HG03280 (cell line): ENCODE results near the gene WDR90.
"Not testable (repeated sequence)": the region's sequence is repeated elsewhere in the genome, so short reads cannot be mapped to it uniquely, and the experiment has no call there.

Source experiments
- ATAC-seq: cut with Tn5 transposase; IDR thresholded peaks from one replicate; pipeline ENCODE4 v1.9.1; 2021; ENCODE audit warnings: mild to moderate bottlenecking, moderate library complexity; ENCODE audit not compliant: unreplicated experiment

Gene WDR90

DNA sequence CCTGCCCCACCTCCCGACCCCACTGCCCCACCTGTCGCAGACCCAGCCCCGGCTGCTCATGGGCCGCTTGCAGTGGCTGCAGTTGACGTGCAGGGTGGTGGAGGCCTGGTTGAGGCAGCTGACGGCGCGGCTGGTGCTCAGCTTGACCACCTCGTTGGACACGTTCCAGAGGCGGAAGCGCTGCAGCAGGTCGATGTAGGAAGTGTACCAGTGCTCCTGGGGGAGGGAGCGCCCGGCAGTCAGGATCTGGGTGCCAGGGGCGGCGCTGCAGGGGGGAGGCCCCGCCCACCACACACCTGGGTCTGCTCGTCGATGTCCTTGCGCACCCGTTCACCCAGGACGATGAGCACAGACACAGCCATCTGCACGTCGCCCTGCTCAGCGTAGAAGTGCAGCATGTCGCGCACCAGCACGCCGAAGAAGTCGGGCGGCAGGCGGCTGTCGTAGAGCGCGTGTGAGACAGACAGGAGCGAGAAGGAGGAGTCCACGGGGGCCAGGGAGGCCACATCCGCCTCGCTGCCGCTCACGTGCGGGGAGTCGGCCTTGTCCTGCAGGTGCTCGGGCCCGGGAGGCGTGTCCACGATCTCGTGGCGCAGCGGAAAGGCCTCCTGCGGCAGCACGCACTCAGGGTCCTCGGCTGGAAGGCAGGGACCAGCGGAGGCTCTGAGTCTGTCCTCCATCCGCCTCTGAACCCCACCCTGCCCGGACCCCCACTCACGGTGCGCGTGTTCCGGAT, 36.0 kb downstream of the WDR90 start:
- no peak for ATAC-seq

- ATAC-seq: no peak
Observed at GRCh38 chr16:685967-686366, 36.8 kb downstream of the WDR90 start.

DNA sequence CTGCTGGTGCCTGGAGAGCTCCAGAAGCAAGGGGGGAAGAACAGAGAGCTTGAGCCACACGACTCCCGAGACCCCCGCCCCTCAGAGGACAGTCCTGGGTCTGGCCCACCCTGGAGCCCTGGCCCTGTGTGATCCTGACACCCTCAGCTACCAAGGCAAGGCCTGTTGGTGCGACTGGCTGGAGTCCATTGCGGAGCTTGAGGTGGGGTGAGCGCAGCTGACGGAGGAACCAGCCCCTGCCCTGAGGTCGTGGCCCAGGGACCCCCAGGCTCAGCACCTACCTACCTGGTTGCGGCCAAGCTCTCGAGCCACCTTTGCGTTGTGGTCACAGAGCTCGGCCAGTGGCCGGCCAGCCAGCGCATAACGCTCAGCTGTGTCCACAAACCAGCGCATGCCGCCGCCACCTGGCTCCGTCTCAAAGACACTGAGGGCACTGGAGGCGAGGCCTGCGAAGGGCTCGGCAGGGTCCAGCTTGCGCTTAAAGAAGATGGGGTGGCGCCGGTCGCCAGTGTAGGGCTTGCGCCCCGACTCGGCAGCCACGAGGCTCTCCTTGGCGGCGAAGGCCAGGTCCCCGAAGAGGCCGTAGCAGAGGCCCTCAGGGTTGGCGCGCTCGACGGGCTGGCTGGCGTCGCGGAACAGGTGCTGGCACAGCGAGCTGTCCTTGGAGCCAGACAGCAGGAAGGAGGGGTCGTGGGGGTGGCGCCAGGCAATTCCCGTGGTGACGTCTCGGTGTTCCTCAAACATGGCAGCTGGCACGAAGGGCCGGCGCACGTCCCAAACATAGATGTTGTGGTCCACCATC, 37.5 kb downstream of the WDR90 start:
- ATAC-seq: no peak

- no peak for ATAC-seq
Observed at GRCh38 chr16:687499-687898, 38.3 kb downstream of the WDR90 start.

DNA sequence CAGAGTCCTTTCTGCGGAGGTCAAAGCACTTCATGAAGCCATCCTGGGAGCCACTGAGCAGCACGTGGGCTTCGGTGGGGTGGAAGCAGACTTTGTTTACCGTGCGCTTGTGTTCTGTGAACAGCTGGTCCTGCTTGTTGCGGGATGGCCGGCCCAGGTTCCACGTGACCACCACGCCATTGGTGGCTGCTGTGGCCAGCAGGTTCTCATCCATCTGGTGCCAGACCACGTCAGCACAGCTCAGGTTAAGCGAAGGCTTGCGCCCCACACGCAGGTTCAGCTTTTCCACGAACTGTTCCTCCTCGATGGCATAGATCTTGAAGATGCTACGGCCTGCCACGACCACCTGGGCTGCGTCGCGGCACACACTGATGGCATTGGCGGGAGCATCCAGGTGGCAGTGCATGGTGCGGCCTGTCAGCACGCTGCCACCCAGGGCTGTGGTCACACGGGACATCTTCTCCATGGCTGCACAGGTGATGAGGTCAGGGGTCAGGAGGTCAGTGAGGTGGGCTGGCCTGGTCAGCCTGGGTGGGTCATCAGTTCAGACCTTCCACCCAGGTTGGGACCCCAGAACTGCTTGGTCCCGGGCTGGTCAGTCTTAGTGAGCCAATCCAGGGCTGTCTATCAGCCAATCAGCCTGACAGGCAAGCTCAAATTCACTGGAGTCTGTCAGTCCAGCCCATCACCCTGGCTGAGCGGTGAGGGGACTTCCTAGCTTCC, 40.2 kb downstream of the WDR90 start:
- ATAC-seq: no peak

GRCh38 chr16:691242-691641, 42.1 kb downstream of the WDR90 start:
- ATAC-seq: not testable (repeated sequence)

DNA sequence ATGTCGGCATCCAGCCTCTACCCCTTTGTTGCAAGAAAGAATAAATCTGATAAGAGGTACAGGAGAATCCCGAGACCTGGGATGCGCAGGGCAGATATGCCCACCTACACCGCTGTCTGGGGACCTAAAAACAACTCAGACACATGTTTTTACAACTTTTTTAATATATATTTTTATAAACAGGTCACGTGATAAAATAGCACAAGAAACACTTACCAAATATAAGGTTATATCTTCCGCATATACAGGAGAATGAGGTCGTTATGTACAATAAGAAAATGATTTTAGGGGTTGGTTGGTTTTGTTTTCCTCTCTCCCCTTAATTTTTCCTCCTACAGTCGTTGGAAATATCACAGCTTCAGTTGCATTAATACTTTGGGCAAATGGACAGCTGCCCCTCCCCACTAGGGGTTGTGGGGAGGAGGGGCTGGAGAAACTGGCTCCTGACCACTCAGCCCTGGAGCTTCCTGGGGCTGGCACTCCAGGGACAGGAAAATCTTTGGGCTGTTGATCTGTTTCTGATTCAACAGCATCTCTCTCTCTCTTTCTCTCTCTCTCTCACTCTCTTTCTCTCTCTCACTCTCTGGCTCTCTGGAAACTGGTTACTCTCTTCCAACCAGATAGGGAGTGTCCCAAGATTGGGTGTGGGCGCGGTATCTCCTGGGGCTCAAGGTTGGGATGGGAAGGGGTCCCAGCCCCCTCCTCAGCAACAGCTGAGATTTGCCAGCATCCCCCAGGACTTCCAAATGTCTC, 43.4 kb downstream of the WDR90 start:
- ATAC-seq: no peak

DNA sequence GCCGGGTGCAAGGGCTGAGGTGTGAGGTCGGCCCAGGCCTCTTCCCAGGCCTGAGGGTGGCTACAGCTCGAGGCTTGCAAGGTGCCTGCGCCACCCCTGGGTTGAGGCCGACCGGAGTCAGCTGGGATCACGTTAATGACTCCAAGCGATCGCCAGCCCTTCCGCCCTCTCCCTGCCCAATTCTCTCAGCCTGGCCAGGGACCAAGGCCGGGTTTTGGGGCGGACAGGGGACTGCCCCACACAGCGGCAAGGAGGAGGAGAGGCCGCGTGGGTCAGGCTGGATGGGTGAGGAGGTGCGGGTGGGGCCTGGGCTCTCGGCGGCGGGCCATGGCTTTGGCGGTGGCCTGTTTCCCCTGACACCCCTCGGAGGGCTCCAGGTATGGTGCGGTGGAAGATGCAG, 44.2 kb downstream of the WDR90 start:
- no peak for ATAC-seq

GRCh38 chr16:693766-694165, 44.6 kb downstream of the WDR90 start:
- ATAC-seq: no peak

GRCh38 chr16:694187-694862, 45.2 kb downstream of the WDR90 start:
- ATAC-seq: no peak

DNA sequence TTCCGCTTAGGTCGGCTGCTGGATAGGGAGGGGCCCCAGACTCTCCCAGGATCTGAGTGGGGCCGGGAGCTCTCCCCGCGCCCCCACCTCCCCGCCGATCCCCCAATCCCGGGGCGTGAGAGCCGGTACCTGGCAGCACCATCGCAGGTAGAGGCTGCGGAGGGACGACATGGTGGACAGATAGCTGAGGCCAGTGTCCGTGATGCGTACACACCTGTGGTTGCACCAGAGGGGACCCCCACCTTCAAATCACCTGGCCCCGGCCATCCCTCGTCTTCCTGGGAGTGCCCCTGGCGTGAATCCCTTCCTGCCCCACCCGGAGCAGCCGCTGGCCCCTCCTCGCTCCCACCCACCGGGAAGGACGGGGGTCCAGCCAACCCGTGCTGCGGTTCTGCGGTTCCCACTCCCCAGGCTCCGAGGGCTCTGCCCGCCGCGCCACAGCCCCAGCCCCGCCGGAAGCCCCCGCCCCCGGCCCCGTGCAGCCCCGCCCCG, 45.7 kb downstream of the WDR90 start:
- ATAC-seq: no peak

GRCh38 chr16:695355-696089, 46.4 kb downstream of the WDR90 start:
- no peak for ATAC-seq

DNA sequence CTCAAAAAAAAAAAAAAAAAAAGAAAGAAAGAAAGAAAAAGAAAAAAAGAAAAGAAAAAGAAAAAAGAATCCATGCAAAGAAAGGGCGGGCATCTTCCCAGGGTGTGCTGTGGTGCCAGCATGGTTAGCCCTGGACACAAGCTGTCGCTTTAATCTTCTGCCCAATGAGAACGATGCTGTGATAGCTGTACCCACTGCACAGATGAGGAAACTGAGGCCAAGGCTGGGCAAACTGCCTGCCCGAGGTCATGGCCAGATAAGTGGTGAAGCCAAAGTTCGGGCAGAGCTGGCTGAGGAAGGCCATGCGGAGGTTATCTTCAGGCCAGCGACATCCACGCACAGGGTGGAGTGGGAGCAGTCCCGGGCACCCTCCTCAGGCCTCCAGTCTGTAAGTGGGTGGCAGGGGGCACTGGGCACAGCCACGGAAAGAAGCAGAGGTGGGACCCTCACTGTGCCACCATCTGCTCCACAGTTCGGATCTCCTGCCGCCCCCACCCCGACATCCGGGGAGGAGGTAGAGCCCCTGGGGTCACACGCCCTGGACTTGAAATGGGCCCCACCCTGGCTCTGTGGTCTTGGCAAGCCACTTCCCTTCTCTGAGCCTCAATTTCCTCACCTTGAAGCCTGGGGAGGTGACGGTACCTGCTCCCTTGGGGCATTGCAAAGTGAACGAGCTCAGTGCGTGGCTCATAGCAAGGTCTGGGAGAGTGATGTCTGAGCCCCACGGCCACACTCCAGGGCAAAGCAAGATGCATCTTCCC, 49.9 kb downstream of the WDR90 start:
- ATAC-seq: no peak

- no peak for ATAC-seq
Observed at GRCh38 chr16:700684-701584, 51.8 kb downstream of the WDR90 start.

DNA sequence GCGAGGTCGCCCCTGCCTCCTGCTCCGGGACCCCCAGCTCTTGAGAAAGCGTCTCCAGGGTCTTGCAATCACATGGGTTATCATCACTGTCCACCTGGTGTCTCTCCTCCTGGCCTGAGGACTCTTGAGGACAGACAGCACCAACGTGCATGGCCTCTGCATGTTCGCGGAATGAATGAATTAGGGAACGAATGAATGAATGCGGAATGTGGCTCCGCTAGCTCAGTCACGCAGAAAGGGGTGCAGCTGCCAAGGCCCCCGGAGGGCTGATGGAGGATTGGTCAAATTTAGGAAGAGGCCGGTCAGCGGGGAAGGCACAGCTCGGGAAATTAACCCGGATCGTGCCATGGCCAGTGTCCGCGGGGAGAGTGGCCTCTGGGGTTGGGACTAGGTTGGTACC, 53.2 kb downstream of the WDR90 start:
- no peak for ATAC-seq

DNA sequence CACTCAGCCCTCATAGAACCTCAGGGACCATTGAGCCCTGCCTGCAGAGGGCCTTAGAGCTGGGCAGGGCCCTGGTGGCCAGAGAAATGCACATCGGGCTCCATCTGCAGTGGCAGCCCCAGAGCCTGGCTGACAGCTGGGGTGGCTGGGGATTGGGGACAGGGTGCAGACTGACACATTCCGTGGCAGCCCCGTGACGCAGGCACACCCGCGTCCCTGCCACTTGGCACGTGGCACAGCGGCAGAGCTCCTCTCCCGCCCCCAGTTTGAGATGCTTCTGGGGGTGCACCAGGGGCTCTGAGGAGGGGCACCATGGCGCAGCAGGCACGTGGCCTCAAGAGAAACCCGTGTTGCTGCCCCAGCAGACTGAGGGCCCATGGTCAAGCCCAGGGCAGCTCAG, 54.2 kb downstream of the WDR90 start:
- ATAC-seq: no peak

GRCh38 chr16:704047-704446, 54.9 kb downstream of the WDR90 start:
- no peak for ATAC-seq
